Fibroblast of skin of scalp (primary cell): ENCODE data around the gene KCNH8.

ENCODE experiments used
- DNase-seq: peaks from one replicate; pipeline ENCODE4 v3.0.0-alpha.2; 2013

Gene KCNH8

DNA sequence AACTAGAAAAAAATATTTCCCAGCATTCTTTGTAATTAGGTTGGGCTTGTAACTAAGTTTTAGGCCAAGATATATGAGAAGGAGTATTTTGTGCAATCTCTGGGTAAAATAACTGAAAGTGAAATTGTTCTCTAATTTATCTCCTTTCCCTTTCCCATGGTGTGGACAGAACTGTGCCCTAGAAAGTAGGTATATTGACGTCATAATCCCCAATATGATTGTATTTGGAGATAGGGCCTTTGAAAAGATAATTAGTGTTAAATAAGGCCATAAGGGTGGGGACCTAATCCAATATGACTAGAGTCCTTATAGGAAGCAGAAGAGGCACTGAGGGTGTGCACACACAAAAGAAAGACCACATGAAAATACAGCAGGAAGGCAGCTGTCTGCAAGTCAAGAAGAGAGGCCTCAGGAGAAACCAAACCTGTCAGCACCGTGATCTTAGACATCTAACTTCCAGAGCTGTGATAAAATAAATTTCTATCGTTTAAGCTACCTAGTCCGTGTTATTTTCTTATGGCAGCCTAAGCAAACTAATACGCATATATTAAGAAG lies 106.6 kb downstream of the KCNH8 start:
- no peak for DNase-seq

DNA sequence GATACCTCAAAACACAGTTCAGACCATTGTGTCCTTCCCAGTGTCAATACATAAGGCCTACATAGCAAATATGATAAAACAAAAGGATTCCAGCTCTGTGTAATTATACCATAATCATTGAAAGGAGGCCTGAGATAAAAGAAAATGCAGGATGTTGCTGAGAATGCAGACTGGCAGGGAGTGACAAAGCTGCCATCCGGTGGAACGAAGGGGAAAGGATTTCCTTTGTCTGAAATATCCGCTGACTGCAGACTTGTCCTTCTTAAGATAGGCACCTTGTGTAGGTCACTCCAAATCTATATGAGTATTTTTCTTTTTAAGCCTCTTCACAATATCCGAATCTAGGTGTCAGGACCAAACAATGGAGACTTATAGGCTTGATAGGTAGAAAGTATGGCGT lies 108.0 kb downstream of the KCNH8 start:
- no peak for DNase-seq

DNA sequence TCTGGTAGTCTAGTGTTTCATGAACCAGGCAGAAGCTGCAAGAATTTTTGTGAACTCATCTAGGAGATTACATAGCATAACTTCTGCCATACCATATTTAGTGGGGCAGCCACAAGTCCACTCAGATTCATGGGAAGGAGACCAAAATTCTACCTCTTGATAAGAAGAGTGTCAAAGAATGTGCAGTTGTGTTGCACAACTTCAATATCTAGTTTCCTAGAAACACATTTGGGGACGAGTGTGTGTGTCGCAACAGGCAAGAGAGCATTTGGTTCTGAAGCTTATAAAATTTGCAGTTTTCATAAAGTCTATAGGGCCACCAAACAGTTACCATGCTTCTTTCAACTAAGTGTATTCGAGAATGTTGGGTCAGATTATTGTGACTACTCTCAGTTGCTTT lies 115.3 kb downstream of the KCNH8 start:
- no peak for DNase-seq

DNA sequence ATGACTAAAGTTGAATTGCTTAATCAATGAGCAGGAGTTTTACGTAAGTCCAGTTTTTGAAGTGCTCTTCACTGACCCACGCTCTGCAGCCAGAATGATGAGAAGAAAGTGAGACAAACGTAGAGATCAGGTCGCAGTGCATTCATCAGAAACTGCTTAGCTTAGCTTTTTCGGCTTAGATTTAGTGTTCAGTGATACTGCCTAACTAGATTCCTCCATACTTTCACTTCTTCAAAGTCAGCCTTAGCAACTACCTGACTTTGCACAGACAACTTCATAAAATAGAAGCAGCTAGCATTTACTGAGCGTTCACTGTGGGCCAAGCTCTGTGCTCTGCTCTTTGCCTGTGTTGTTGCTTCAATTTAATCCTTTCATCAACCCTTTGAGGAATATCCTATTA lies 116.1 kb downstream of the KCNH8 start:
- DNase-seq = no peak

DNA sequence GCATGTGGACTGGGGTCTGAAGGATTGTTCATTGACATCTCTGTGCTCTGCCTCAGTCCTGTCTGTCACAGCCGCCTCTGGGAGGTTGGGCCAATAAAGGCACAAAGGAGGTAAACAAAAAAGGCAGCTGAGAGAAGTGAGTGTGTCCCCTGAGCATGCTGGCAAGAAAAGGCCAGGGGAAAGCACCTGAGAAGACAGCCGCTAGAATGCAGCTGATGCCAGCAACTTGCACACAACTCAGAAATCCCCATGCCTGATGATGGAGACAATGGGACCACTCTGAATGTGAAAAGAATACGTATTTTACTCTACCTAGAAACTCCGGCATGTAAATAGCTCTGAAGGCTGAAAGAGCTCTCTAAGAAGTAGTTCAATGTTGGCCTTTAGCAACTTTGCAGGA lies 118.7 kb downstream of the KCNH8 start:
- DNase-seq = no peak

DNA sequence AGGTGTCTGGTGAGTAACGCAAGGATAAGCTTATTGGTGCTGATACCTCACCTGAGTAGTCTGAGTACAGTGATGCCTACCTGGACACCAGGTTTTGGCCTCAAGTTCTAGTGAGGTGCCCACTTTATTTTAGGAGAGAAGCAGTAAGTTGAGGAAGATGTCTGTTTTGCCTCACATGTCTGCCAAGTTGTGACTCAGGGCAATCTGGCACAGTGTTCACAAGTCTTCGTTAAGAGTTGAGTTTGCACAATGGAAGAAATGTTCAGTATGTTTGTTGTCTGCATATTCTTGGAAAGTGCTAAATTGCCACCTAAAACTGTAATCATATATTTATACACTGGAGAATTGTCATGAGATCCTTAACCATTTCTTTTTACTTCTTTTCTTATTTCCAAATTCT lies 122.2 kb downstream of the KCNH8 start:
- DNase-seq = no peak

DNA sequence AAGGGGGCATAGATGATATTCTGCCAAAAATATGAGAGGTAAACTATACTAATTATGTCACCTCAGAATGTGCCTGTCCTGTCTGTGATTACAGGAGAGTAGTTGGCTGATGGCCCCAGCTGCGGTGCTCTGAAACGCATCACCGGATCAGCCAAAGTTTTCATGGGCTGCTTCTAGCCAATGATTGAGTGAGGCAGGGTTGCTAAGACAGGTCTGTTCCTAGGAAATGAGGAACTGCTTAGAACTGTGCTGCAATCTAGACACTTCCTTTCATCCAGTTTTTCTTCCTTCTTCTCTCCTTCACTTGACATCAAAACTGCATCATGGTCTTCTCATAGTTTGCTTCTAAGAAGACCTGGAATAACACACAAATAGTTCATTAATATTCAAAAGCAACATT lies 124.0 kb downstream of the KCNH8 start:
- DNase-seq = no peak

DNA sequence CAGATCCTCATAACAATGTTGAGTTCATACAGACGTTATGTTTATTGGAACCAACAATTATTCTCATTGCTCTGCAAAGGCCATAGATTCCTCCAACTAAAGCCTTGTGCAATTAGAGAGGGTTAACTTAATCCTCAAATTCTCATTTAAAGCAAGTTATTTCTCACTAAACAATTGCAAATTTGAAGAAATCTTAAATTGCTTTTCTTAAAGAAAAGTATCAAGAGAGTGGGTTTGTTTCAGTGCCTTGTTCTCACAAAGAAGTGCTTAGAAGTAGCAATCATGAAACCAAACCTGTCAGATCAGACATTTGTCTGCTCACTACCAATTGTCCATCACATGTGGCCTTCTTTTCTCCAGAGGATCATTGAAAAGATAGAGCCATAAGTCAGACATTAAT lies 124.8 kb downstream of the KCNH8 start:
- DNase-seq = no peak

DNA sequence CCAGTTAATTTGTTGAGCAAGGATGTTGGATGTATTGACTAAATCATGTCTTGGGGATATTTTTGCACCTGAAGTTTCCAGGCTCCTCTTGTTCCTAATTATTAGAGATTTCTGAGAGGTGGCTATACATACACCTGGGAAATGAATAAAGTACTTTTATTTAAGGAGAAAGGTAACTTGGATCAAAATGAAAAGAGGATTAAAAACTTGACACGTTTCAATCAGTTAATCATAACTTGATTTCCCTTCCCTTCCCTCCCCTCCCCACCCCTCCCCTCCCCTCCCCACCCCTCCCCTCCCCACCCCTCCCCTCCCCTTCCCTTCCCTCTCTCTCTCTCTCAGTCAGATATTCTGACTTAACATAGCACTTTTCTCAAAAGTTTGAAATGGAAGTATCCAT lies 126.3 kb downstream of the KCNH8 start:
- no peak for DNase-seq

DNA sequence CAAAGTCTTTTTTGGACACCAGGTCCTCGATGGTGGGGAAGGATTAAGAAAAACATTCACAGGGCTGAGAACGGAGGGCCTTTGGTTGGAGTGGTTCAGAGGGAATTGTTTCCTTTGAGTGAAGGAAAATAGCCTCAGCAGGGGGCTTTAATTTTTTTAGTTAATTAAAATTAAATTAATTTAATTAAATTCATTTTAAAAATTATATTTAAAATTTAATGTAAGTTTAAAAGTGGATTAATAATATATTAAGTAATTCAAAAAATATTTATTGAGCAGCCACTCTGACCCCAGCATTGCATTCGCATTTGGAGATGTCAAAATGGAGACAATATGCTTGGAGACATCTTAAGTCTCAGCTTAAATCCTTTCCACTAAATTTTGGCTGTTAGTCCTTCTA lies 136.7 kb downstream of the KCNH8 start:
- no peak for DNase-seq

DNA sequence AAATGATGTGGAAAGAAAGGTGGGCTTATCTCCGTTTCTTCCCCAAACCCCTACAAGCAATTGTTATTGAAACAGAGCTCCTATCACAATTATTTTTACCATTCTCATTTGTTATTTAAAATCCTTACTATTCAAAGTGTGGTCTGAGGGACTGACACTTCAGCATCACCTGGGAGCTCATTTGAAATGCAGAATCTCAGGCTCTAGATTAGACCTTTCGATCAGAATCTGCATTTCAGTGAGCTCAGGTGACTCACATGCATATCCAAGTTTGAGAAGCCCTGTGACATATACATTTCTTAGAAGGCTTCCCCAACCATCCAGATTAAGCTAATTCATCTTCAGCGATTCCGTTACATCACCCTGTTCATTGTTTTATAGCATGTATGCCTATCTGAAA lies 145.0 kb downstream of the KCNH8 start:
- DNase-seq = no peak

DNA sequence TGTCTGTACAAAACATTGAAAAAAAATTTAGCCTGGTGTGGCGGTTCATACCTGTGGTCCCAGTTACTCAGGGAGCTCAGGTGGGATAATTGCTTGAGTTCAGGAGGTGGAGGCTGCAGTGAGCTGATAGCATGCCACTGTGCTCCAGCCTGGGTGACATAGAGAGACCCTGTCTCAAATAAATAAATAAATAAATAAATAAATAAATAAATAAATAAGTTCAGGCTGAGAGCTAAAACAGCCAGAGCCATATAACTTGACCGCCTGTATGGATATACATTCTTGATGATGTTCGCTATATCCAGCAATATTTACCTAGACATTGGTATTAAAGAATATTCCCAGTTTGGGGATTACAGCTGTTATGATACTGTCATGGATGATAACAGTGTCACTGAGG lies 146.9 kb downstream of the KCNH8 start:
- no peak for DNase-seq

DNA sequence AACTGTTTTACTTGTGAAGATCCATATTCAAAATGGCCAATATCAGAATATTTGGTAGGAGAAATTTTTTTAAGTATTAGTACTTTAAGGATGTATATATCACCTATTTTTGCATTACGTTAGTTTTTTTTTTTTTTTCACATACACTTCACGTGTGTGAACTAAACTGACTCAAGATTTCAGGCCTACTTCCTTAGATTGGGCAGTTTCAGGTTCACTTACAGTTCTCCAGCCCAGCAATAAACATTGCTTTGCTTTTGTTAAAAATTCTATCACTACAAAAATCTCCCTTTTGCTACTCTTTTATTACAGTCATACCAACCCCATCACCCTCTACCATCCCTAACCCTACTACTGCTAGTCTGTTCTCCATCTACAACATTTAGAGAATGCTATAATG lies 183.6 kb downstream of the KCNH8 start:
- no peak for DNase-seq

DNA sequence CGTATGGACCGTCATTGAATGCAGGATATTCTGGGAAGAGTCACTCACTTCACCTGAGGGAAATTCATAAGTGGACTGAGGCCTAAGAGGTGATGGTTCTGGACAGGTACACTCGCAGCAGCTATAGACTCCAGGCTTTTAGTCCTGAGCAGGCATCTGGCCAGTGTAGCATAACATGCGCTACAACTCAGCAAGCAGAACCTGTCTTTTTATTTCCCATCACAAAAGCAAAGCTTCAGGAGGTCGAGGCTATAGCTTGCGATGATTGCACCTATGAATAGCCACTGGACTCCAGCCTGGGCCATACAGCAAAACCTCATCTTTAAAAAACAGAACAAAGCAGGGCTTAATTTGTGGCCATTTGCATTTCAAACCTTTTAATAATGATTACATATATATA lies 185.8 kb downstream of the KCNH8 start:
- DNase-seq = no peak

DNA sequence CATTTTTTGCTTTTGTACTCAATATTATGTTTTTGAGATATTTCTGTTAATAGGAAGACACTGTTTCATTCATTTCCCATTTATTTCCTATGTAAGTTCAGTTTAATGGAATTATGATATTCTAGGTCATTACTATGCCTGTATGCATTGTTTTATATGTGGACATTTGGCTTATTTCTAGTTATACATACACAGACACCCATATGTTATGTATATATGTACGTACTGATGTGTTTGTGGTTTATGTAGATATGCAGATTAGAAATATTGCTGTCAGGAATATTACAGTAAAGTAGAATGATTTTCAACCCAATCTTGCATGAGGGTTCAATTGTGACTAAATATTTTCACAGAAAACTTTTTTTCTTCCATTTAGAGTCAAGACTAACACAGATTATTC lies 190.5 kb downstream of the KCNH8 start:
- DNase-seq = no peak

DNA sequence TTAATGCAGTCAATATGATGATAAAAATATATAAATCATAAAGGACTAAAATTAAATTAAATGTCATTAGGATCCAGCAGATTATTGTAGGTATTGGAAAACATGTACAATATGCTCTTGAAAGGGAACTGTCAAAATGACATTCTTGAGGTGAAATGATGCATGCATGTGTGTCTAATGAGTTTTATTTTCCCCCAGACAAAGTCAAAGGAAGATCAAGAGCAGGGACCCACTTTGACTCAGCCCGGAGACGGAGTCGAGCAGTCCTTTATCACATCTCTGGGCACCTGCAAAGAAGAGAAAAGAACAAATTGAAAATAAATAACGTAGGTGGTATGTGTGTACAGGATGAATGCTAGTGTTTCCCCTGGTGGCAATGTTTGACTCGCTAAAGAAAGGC lies 194.1 kb downstream of the KCNH8 start:
- DNase-seq = no peak

DNA sequence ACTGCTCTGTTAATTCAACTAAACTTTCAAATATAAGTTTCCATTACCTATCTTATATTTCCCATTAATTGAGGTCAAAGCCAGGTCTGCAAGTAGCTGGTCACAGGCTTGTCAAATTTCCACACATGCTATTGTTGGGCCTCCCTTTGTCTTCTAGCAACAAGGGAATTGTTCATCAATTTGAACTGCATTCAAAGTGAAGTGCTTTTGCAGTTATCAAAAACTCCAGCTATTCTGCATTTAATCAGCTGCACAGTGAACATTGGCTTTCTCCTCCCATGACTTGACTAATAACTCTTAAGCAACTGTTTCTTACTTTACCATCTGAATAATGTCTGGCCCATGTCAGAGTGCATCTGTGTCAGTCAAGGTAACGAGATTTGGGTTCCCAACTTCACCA lies 198.4 kb downstream of the KCNH8 start:
- no peak for DNase-seq

DNA sequence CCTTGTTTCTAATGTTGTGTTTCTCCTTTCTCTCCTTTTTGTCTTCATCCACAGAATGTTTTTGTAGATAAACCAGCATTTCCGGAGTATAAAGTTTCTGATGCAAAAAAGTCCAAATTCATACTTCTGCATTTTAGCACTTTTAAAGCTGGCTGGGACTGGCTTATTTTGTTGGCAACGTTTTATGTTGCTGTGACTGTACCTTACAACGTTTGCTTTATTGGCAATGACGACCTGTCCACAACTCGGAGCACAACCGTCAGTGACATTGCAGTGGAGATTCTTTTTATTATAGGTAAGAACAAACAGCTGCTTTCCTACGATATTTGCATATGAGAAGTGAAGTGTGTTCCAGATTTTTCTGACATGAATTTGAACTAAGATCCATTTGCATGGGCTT lies 199.4 kb downstream of the KCNH8 start:
- DNase-seq = no peak

DNA sequence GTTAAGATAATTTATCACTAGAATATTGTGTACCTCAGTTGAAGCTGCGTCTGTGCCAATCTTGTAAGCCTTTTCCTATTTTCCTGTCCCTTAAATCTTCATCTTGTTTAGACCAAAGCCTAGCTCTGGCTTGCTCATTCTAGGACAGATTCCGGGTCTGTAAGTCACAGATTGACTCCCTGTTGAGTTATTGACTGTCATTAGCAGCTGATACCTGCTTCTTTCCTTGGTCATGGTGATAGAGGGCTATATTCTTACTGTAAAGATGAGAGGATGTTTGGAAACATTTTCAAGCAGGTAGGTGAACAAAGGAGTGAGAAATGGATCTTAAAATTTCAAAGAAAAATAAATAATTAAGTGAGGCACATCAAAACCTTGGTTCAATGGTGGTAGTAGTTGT lies 200.2 kb downstream of the KCNH8 start:
- no peak for DNase-seq

DNA sequence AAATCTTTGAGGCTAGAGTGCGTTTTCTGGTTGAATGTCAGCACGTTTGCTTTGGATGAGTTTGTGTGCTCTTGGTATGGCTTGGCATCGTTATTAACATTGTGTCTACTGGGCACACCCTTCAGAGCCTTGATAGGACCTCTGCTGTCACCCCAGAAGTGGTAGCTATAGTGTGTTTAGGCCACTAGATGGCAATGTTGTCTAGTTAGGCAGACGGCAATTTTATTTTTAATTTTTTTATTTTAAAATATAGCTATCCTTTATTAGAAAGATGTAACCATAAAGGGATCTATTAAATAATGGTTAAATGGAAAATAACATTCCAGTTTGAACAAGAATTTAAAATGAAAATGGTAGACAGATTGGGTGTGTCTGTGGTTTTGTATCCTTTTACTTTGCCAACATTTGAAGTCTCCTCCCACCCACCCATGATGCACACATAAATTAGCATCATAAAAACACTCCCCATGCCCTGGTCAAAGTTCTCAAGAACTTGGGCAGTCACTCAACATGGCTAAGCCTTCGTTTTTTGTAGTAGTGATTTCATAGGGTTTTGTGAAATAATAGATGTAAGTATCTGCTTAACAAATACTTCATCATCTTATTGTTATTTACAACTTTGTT lies 200.7 kb downstream of the KCNH8 start:
- DNase-seq = peak; percentile 12

DNA sequence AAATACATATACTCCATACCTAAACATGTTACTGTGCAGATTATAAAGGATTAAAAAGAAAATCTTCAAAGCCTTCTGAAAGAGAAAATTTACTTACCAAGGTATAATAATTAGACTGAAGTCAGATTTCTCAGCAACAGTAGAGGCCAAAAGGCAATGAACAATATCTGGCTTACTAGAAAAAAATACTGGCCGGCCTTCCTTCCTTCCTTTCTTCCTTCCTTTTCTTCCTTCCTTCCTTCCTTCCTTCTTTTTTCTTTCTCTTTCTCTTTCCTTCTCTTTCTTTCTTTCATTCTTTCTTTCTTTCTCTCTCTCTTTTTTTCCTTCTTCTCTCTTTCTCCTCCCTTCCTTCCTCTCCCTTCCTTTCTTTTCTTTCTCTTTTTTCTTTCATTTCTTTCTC lies 209.6 kb downstream of the KCNH8 start:
- DNase-seq = no peak

DNA sequence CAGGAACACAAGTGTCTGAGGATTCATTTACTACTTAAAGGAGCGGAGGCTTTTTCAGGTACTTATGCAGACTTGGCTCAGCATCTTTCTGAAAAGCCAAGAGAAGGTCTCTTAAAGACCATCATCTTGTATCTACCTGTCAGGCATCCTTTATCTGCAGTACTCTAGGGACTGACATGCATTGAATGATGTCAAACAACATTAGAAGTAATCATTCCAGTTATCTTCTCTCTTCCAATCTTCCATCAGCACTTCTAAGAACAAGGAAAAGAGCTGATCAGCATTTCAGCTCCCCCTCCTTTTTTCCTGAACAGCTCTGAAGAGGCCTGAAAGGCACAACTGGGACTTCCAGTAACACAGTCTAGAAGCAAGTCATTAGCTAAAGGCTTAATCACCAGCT lies 214.8 kb downstream of the KCNH8 start:
- no peak for DNase-seq

DNA sequence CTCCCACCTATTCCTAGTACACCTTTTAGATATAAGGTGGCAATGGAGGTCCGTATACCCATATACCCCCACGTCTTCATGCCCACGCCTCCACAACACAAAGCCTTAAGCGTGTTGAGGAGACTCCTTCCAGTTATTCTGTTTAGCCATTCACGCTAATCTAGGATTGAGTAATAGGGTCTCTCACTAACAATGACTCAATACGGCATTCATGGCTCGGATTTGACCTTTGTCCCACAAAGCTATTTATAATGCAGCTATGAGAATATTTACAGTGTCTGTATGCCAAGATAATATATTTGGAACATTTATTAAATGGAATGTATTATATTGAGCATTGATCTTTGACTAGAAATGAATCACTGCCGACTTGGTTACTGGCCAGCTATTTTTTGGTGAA lies 215.8 kb downstream of the KCNH8 start:
- no peak for DNase-seq

DNA sequence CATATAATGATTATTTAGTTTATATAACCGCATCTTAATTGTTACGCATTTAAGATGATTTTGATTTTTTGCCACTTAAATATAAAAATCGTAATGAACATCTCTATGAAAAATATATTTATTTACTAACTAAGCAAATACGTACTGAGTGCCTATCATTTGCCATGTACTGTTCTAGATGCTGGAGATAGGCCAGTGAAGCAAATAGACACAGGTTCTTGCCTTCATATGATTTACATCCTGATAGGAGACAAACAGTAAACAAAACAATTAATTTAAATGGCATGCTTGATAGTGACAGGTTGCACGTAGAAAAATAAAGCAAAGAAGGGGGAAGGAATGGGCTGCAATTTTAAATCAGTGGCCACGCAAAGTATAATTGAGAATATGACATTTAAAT lies 217.2 kb downstream of the KCNH8 start:
- no peak for DNase-seq

DNA sequence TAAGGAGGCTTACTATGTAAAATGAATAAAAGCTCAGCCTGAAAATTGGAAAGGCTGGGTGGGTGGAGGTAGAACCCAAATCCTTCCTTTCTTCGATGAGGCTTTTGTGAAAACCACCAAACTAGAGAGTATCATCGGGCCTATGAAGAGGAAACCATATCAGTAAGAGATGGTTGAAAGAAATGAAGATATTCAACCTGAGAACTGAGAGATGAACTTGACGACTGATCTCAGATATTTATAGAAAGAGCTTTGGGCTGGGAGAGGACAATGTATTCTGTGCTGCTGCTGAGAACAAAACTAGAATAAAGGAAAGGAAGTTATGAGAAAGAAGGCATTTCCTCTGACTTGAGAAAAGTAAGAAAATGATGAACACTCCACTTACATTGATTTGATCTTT lies 236.6 kb downstream of the KCNH8 start:
- no peak for DNase-seq
